Astrocyte (in vitro differentiated cells and primary cell): ENCODE results near the gene INKA2.
"Not testable (repeated sequence)": the region's sequence is repeated elsewhere in the genome, so short reads cannot be mapped to it uniquely, and the experiment has no call there.

Source experiments
- CTCF ChIP-seq: IDR thresholded peaks from 2 replicates; pipeline ENCODE4 v1.5.1; 2011; ENCODE audit warnings: low read depth, mild to moderate bottlenecking, inconsistent platforms, low read length, moderate library complexity; ENCODE audit not compliant: insufficient read depth
- EZH2 ChIP-seq: IDR thresholded peaks from 2 replicates; pipeline ENCODE4 v1.6.1; 2012; ENCODE audit warnings: mild to moderate bottlenecking, low read length, inconsistent platforms; ENCODE audit not compliant: insufficient read depth

GRCh38 chr1:111742292-111742691, 3.1 kb upstream of the INKA2 start:
- TF ChIP-seq CTCF, EZH2: not testable (repeated sequence)
